Measurements from ENCODE around the gene AKAP6. TPM values are rescaled to one million over a fixed set of nuclear protein-coding genes. Genes with fewer than 3 reads are reported as not detected.

Gene AKAP6
- total and polyA plus RNA-seq, 9 donors, result 25.4 to 87.1 (median 59.6) TPM

DNA sequence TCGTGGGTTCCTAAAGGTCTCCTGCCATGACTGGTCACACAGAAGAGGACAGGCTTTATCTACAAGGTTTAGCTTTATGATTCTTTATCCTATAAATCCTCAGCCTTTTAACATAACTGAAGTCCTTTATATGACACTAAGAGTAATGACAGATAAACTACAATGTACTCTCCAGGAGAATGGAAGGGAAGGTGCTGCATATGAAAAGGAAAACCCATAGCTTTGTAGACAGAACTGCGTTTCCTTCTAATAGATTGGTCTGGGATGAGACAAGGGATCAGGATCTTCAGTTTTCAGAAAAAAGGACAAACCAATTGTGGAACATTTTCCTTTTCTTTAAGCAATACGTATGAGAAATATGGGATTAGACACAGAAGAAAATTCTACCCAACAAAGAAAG is 408.5 kb downstream of the AKAP6 start:
- H3K27ac ChIP-seq (ENCODE audit: low read length), result no peak overlapping the region

GRCh38 chr14:32738206-32738871 is 409.2 kb downstream of the AKAP6 start:
- no CpG with 5 or more reads among the region's 5 CpGs for WGBS (ENCODE audit: insufficient coverage)
- Histone ChIP-seq H3K27ac (ENCODE audit: low read length) (no peak overlapping the region), H3K9me3 (replicated peaks; ENCODE audit: control insufficient read depth, low read depth, low read length) (no peaks in the 10 kb centered on the region), H3K4me3 (ENCODE audit: low read length) (no peak overlapping the region), H3K27me3 (ENCODE audit: control insufficient read depth, insufficient read depth, low read length) (no peaks in the 10 kb centered on the region), H3K4me1 (ENCODE audit: control insufficient read depth, insufficient read depth, low read length) (no peaks in the 10 kb centered on the region), H3K36me3 (ENCODE audit: control insufficient read depth, insufficient read depth, low read length) (no peaks in the 10 kb centered on the region)
- no peak for DNase-seq

More for the DNA sequence above, 408.5 kb downstream of the AKAP6 start:
- Histone ChIP-seq H3K4me1 (ENCODE audit: control insufficient read depth, insufficient read depth, low read length) (no peaks in the 10 kb centered on the region), H3K4me3 (ENCODE audit: low read length) (no peak overlapping the region), H3K27me3 (ENCODE audit: control insufficient read depth, insufficient read depth, low read length) (no peaks in the 10 kb centered on the region), H3K36me3 (ENCODE audit: control insufficient read depth, insufficient read depth, low read length) (no peaks in the 10 kb centered on the region), H3K9me3 (replicated peaks; ENCODE audit: control insufficient read depth, low read depth, low read length) (no peaks in the 10 kb centered on the region)
- no peak for DNase-seq
- 100% methylated on average over 1 of the region's 3 CpGs for WGBS (ENCODE audit: insufficient coverage)

- WGBS (ENCODE audit: insufficient coverage), result 89% methylated on average over 1 of the region's 2 CpGs
- peaks cover 2% of the 10 kb centered on the region for H3K36me3 ChIP-seq (ENCODE audit: control insufficient read depth, insufficient read depth, low read length)
- no peaks in the 10 kb centered on the region for H3K9me3 ChIP-seq (replicated peaks; ENCODE audit: control insufficient read depth, low read depth, low read length)
- no peak for DNase-seq
- no peaks in the 10 kb centered on the region for H3K27me3 ChIP-seq (ENCODE audit: control insufficient read depth, insufficient read depth, low read length)
- no peak overlapping the region for H3K4me3 ChIP-seq (ENCODE audit: low read length)
- no peaks in the 10 kb centered on the region for H3K4me1 ChIP-seq (ENCODE audit: control insufficient read depth, insufficient read depth, low read length)
- H3K27ac ChIP-seq (ENCODE audit: low read length), result no peak overlapping the region
These were observed 415.8 kb downstream of the AKAP6 start for GRCh38 chr14:32744811-32745445.

GRCh38 chr14:32754209-32754608 is 425.1 kb downstream of the AKAP6 start:
- no CpG with 5 or more reads among the region's 1 CpG for WGBS (ENCODE audit: insufficient coverage)
- DNase-seq, result no peak
- Histone ChIP-seq H3K4me3 (ENCODE audit: low read length) (no peak overlapping the region), H3K4me1 (ENCODE audit: control insufficient read depth, insufficient read depth, low read length) (no peaks in the 10 kb centered on the region), H3K27me3 (ENCODE audit: control insufficient read depth, insufficient read depth, low read length) (no peaks in the 10 kb centered on the region), H3K36me3 (ENCODE audit: control insufficient read depth, insufficient read depth, low read length) (peaks cover 3% of the 10 kb centered on the region), H3K27ac (ENCODE audit: low read length) (no peak overlapping the region), H3K9me3 (replicated peaks; ENCODE audit: control insufficient read depth, low read depth, low read length) (peaks cover 9% of the 10 kb centered on the region)

DNA sequence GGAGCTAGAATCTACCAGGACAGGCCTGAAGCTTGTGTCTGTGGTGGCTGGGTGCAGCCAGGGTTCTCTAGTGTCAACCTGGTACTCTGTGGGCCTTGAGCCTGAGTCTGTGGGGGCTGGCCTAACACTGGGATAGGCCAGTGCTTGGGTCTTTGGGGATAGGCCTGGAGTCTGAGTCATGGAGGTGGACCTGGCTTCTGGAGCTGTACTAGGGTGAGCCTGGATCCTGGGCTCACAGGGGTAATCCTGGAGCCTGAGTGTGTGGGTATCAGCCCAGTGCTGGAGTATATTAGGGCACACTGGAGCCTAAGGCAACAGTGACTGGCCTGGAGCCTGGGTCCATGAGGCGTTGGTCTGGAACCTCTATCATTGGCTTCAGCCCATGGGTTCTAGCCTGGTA is 427.1 kb downstream of the AKAP6 start:
- 88% methylated on average over 1 of the region's 1 CpG for WGBS (ENCODE audit: insufficient coverage)
- no peak overlapping the region for H3K27ac ChIP-seq (ENCODE audit: low read length)
- no peak overlapping the region for H3K4me3 ChIP-seq (ENCODE audit: low read length)
- H3K27me3 ChIP-seq (ENCODE audit: control insufficient read depth, insufficient read depth, low read length), result no peaks in the 10 kb centered on the region
- peaks cover 9% of the 10 kb centered on the region for H3K9me3 ChIP-seq (replicated peaks; ENCODE audit: control insufficient read depth, low read depth, low read length)
- DNase-seq, result no peak
- H3K36me3 ChIP-seq (ENCODE audit: control insufficient read depth, insufficient read depth, low read length), result peaks cover 2% of the 10 kb centered on the region
- no peaks in the 10 kb centered on the region for H3K4me1 ChIP-seq (ENCODE audit: control insufficient read depth, insufficient read depth, low read length)

- DNase-seq, result no peak
- peaks cover 2% of the 10 kb centered on the region for H3K36me3 ChIP-seq (ENCODE audit: control insufficient read depth, insufficient read depth, low read length)
- no peak overlapping the region for H3K27ac ChIP-seq (ENCODE audit: low read length)
- 95% methylated on average over 2 of the region's 3 CpGs for WGBS (ENCODE audit: insufficient coverage)
- H3K4me3 ChIP-seq (ENCODE audit: low read length), result no peak overlapping the region
- no peaks in the 10 kb centered on the region for H3K27me3 ChIP-seq (ENCODE audit: control insufficient read depth, insufficient read depth, low read length)
- peaks cover 9% of the 10 kb centered on the region for H3K9me3 ChIP-seq (replicated peaks; ENCODE audit: control insufficient read depth, low read depth, low read length)
- no peaks in the 10 kb centered on the region for H3K4me1 ChIP-seq (ENCODE audit: control insufficient read depth, insufficient read depth, low read length)
These were observed 427.7 kb downstream of the AKAP6 start for GRCh38 chr14:32756775-32757174.

DNA sequence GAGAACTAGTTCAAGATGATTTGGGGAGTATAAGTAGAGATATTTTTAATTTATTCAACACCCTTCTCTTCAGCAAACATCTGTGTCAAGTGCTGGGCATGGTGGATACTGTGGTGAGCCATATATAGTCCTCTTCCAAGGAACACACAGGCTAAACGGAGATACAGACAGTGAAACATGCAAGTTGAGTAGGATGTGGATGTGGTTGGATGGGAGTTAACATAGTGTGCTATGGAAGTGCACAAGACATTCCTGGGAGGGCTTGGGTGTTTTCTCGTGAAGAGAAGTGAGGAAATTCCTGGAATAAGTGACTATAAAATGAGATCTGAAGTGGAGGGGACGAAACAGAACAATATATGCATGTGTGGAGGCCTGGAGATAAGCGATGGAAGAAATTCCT is 428.5 kb downstream of the AKAP6 start:
- Histone ChIP-seq H3K4me1 (ENCODE audit: control insufficient read depth, insufficient read depth, low read length) (no peaks in the 10 kb centered on the region), H3K9me3 (replicated peaks; ENCODE audit: control insufficient read depth, low read depth, low read length) (peaks cover 9% of the 10 kb centered on the region), H3K36me3 (ENCODE audit: control insufficient read depth, insufficient read depth, low read length) (peaks cover 2% of the 10 kb centered on the region), H3K27me3 (ENCODE audit: control insufficient read depth, insufficient read depth, low read length) (no peaks in the 10 kb centered on the region), H3K27ac (ENCODE audit: low read length) (no peak overlapping the region), H3K4me3 (ENCODE audit: low read length) (no peak overlapping the region)
- 75% methylated on average over 1 of the region's 4 CpGs for WGBS (ENCODE audit: insufficient coverage)
- DNase-seq, result no peak

DNA sequence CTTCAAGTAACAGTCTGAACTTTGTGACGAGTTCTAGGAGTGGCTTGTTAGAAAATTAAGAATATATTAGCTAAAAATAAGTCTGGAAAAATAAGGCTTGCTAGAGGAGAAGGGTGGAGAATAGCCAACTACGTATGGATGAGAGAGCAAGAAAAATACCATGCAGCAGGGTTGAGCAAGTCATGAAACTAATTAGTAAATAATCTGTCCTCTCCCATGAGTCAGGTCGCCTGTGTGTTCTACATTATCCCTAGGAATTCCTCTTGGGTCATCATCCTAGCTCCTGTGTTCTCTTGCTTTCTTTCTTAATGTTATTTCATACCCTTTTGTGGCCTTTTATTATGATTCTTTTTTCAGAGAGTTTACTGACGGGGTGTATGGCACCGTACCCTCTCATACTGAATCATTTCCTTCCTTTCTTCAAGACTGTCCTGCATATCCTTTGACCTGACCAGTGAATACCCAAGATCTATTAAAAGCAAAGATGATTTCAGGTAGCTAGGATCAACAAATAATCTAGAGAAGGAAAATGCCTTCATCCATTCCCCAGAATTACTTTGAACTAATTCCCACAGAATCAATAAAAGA is 432.4 kb downstream of the AKAP6 start:
- Histone ChIP-seq H3K4me3 (ENCODE audit: low read length) (no peak overlapping the region), H3K36me3 (ENCODE audit: control insufficient read depth, insufficient read depth, low read length) (no peaks in the 10 kb centered on the region), H3K9me3 (replicated peaks; ENCODE audit: control insufficient read depth, low read depth, low read length) (no peaks in the 10 kb centered on the region), H3K4me1 (ENCODE audit: control insufficient read depth, insufficient read depth, low read length) (no peaks in the 10 kb centered on the region), H3K27me3 (ENCODE audit: control insufficient read depth, insufficient read depth, low read length) (no peaks in the 10 kb centered on the region), H3K27ac (ENCODE audit: low read length) (no peak overlapping the region)
- DNase-seq, result peak; percentile 14
- WGBS (ENCODE audit: insufficient coverage), result no CpG with 5 or more reads among the region's 5 CpGs

DNA sequence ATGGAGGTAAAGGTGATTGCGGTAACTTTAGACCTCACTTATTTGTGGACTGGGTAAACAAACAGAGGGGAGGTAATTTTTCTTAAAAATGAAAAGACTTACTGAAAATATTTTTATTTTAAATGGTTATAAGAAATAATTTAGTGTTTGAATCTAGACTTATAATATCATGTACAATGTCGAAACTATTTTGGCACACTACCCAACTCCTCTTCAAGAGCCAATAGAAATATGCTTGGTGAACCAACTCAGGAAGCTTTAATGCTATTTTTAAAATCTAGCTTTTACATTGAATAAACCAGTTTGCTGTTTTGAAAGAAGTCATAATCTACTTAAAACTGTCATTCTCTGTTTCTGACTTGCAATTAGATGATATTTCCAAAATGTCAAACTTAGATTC is 433.8 kb downstream of the AKAP6 start:
- peak; percentile 60 for DNase-seq
- H3K27ac ChIP-seq (ENCODE audit: low read length), result no peak overlapping the region
- H3K4me1 ChIP-seq (ENCODE audit: control insufficient read depth, insufficient read depth, low read length), result no peaks in the 10 kb centered on the region
- H3K27me3 ChIP-seq (ENCODE audit: control insufficient read depth, insufficient read depth, low read length), result no peaks in the 10 kb centered on the region
- H3K9me3 ChIP-seq (replicated peaks; ENCODE audit: control insufficient read depth, low read depth, low read length), result no peaks in the 10 kb centered on the region
- H3K4me3 ChIP-seq (ENCODE audit: low read length), result no peak overlapping the region
- no peaks in the 10 kb centered on the region for H3K36me3 ChIP-seq (ENCODE audit: control insufficient read depth, insufficient read depth, low read length)
- WGBS (ENCODE audit: insufficient coverage), result no CpG with 5 or more reads among the region's 2 CpGs

DNA sequence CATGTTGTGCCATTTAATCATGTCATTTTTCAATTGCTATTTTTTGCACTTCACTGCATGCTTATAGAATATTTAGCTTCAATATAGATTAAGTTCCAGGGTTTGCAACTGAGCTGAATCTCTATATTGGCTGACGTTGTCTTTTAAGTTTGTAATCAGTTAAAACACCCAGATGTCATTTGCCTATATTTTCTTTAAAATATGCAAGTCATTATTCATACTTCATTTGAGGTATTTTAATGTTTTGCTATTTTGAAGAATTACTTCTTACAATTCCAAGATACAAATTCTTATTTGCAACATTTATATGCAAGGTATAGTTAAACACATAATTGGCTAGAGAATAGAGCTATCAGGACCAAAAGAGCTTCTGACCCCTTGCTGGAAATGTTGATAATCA is 434.6 kb downstream of the AKAP6 start:
- Histone ChIP-seq H3K4me3 (ENCODE audit: low read length) (no peak overlapping the region), H3K27me3 (ENCODE audit: control insufficient read depth, insufficient read depth, low read length) (no peaks in the 10 kb centered on the region), H3K9me3 (replicated peaks; ENCODE audit: control insufficient read depth, low read depth, low read length) (no peaks in the 10 kb centered on the region), H3K36me3 (ENCODE audit: control insufficient read depth, insufficient read depth, low read length) (no peaks in the 10 kb centered on the region), H3K4me1 (ENCODE audit: control insufficient read depth, insufficient read depth, low read length) (no peaks in the 10 kb centered on the region), H3K27ac (ENCODE audit: low read length) (no peak overlapping the region)
- WGBS (ENCODE audit: insufficient coverage), result no CpG with 5 or more reads among the region's 1 CpG
- DNase-seq, result no peak

Measured in muscle of leg (tissue), 11 donors.